Activated T-helper 17 cell treated with anti-CD3 and anti-CD28 coated beads, Interleukin-2, amount 50 U/mL, for 72 hours (primary cell): ENCODE data around the gene MGA. TPM values are rescaled to one million over a fixed set of nuclear protein-coding genes. Genes with fewer than 3 reads are reported as not detected.

Experiments
- ATAC-seq: fragments of 150-1000 bp; cut with Tn5 transposase; replicated peaks from 2 replicates; pipeline ENCODE4 v1.10.0; 2021; ENCODE audit warnings: mild to moderate bottlenecking, moderate library complexity
- H3K27ac Mint-ChIP-seq: one replicate; pipeline ENCODE4 v1.8.0; 2022; ENCODE audit warnings: mixed read lengths
- H3K27me3 Mint-ChIP-seq: one replicate; pipeline ENCODE4 v1.8.0; 2022; ENCODE audit warnings: mixed read lengths
- H3K36me3 Mint-ChIP-seq: one replicate; pipeline ENCODE4 v1.8.0; 2022; ENCODE audit warnings: low read depth, mild to moderate bottlenecking, mixed read lengths
- H3K4me1 Mint-ChIP-seq: one replicate; pipeline ENCODE4 v1.8.0; 2022; ENCODE audit warnings: mixed read lengths
- H3K4me3 Mint-ChIP-seq: one replicate; pipeline ENCODE4 v1.8.0; 2022; ENCODE audit warnings: mild to moderate bottlenecking, mixed read lengths
- H3K9me3 Mint-ChIP-seq: one replicate; pipeline ENCODE4 v1.8.0; 2022; ENCODE audit warnings: mixed read lengths
- total RNA-seq, 2 donors: library from RNA; stranded (reverse); gene quantifications; one replicate each; pipeline ENCODE4 v1.2.3, GENCODE V29; 2022

The MGA gene
- total RNA-seq, 2 donors from 2014 or later: 36.4 to 36.6 TPM

- Mint-ChIP-seq H3K36me3 (no peaks in the 10 kb centered on the region), H3K4me1 (peaks cover 37% of the 10 kb centered on the region), H3K4me3 (peak overlapping the region; percentile 1), H3K9me3 (no peaks in the 10 kb centered on the region), H3K27ac (peak overlapping the region; percentile 55), H3K27me3 (no peaks in the 10 kb centered on the region)
- no peak for ATAC-seq
Measured at GRCh38 chr15:41791547-41791937, 131.3 kb downstream of the MGA start.

DNA sequence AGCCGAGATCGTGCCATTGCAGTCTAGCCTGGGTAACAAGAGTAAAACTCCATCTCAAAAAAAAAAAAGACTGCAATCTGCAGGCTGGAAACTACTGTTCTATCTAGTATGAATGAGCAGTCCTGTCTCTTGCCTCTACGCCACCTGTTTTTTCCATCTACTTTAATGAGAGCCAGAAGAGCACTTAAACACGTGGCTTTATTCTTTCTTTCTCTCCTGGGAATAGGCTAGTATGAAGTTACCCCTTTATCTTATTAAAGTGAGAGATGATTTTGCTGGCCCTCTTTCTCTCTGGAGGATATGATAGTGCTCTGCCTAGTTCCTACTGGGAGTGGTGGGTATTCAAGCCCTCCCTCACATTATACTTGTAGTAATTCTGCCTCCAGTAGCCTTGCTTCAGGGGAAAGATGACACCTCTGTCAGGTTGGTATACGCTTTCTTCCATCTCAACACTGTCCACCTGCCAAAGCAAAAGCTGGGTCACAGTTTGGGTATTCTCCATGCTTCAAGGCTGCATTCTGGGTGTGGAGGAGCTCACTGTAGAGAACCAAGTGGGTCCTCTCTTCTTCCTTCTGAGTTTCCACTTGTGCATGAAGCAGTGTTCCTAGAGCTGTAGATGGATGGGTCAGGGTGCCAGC is 131.9 kb downstream of the MGA start:
- Mint-ChIP-seq H3K27ac (peak overlapping the region; percentile 55), H3K4me1 (peaks cover 41% of the 10 kb centered on the region), H3K27me3 (no peaks in the 10 kb centered on the region), H3K4me3 (no peak overlapping the region), H3K9me3 (no peaks in the 10 kb centered on the region), H3K36me3 (no peaks in the 10 kb centered on the region)
- ATAC-seq: no peak

DNA sequence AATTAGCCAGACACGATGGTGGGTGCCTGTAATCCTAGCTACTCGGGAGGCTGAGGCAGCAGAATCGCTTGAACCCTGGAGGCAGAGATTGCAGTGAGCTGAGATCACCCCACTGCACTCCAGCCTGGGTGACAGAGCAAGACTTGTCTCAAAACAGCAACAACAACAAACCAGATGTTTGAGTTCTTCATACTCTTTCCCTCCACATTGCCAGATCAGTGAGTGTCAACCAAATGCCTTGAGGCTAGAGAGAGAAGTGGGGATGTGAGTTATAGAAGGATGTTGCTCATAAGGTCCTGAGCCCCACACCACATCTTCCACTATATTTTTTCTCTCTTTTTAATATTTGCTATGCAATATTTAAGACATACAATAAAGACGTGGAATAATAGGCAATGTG is 133.9 kb downstream of the MGA start:
- Mint-ChIP-seq H3K9me3 (no peaks in the 10 kb centered on the region), H3K4me1 (peaks cover 34% of the 10 kb centered on the region), H3K4me3 (no peak overlapping the region), H3K36me3 (no peaks in the 10 kb centered on the region), H3K27me3 (no peaks in the 10 kb centered on the region), H3K27ac (no peak overlapping the region)
- ATAC-seq: no peak

GRCh38 chr15:41795996-41796856 is 136.0 kb downstream of the MGA start:
- no peak overlapping the region for H3K27ac Mint-ChIP-seq
- ATAC-seq: no peak
- H3K4me3 Mint-ChIP-seq: no peak overlapping the region
- peaks cover 21% of the 10 kb centered on the region for H3K4me1 Mint-ChIP-seq
- H3K9me3 Mint-ChIP-seq: no peaks in the 10 kb centered on the region
- peaks cover 19% of the 10 kb centered on the region for H3K36me3 Mint-ChIP-seq
- no peaks in the 10 kb centered on the region for H3K27me3 Mint-ChIP-seq

DNA sequence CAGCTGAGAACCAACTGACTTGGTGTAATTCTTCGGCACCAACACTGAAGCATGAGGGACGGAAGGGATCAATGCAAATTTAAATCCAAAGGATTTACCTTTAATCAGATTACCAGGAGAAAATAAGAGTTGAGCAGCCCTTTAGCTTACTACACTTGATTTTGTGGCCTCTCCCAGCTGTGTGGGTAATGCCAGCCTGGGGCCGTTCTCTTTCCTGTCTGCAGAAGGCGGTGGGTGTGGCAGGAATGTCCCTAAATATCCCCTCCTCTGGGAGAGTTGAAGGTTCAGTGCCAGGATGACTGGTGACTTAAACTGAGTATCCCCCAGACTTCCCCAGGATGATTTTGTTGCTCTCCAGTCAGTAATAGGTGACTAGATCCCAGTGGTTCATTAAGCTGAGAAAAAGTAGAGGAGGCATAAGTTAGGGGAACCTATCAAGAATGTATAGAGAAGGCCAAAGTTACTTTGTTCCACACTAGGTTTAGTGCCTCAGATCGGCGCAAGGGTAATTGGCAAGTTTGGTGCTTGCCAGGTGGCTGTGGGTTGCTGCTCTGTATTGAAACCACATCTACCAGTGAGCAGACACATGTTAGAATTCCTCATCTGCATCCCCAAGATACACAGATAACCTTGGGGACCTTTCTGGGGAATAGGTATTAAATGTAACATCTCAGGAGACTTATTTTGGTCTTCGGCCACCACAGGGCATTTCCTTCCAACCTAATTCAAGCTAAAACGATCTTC is 137.2 kb downstream of the MGA start:
- H3K27ac Mint-ChIP-seq: peak overlapping the region; percentile 38

DNA sequence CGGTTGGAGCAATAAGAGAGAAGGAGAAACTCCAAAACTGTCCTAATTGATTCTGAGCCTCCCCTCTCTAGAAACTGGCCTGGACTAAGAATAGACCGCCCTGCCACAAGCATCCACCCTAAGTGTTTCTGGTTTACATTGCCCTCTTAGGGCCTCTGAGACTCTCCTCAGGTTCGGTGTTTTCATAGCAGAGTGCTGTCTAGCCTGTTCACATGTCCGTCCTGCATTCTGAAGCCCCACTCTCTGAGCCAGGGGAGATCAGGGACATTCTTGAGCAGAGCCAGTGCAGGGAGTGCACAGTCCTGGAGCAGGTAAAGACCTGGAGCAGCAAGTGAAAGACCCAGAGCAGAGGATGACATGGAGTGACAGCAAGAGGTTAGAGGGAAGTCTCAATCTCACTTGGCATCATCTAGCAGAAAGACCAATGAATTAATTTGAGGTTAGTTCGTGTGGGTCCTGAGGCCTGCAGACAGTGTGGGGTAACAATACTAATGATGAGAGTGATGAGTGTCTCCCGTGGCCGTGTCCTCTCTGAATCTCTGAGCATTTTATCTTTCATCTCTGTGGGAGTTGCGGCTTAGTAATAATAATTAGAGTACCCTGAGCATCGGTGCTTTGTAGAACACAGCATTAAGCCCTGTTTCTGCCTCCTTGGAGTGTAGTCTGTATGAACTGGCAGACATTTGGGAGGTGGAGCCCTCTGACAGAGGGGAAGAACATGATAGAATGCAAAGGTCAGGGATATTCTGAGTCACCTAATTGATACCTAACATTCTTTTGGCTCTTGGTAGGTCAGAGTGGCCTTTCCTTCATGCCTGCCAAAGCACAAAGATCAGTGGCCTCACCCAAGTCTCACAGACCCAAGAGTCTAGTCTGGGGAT is 138.6 kb downstream of the MGA start:
- Mint-ChIP-seq H3K4me3 (no peak overlapping the region), H3K4me1 (peaks cover 15% of the 10 kb centered on the region), H3K27ac (peak overlapping the region; percentile 23), H3K36me3 (peaks cover 22% of the 10 kb centered on the region), H3K27me3 (no peaks in the 10 kb centered on the region), H3K9me3 (no peaks in the 10 kb centered on the region)
- peak; percentile 59 for ATAC-seq

More for the DNA sequence above, 137.2 kb downstream of the MGA start:
- ATAC-seq: peak; percentile 23
- H3K4me3 Mint-ChIP-seq: no peak overlapping the region
- H3K4me1 Mint-ChIP-seq: peaks cover 15% of the 10 kb centered on the region
- H3K36me3 Mint-ChIP-seq: peaks cover 22% of the 10 kb centered on the region
- H3K9me3 Mint-ChIP-seq: no peaks in the 10 kb centered on the region
- H3K27me3 Mint-ChIP-seq: no peaks in the 10 kb centered on the region

GRCh38 chr15:41799488-41799805 is 139.2 kb downstream of the MGA start:
- peak; percentile 59 for ATAC-seq
- Mint-ChIP-seq H3K27me3 (no peaks in the 10 kb centered on the region), H3K4me3 (no peak overlapping the region), H3K36me3 (peaks cover 22% of the 10 kb centered on the region), H3K4me1 (peaks cover 15% of the 10 kb centered on the region), H3K9me3 (no peaks in the 10 kb centered on the region), H3K27ac (peak overlapping the region; percentile 23)

DNA sequence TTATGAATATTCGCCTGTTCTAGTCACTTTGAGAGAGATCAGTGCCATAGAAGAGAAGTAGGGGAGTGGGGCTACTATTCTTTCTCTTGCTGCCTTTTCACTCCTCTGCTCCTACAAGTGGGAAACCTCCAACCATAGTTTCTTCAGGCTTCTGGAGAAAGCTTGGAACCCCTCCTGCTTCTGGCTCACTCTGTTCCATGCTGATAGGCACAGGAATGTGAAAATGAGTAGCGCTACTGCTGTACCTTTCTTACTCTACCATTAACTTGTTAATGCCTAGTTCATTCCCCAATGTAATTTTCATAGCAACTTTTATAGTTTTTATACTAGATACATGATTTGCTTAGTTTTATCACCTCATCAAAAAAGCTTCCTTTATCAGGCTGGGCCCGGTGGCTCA is 141.0 kb downstream of the MGA start:
- Mint-ChIP-seq H3K27me3 (no peaks in the 10 kb centered on the region), H3K36me3 (peaks cover 22% of the 10 kb centered on the region)
- no peak for ATAC-seq

GRCh38 chr15:41801850-41802455 is 141.7 kb downstream of the MGA start:
- H3K4me1 Mint-ChIP-seq: peaks cover 9% of the 10 kb centered on the region
- H3K4me3 Mint-ChIP-seq: no peak overlapping the region
- H3K27ac Mint-ChIP-seq: no peak overlapping the region
- no peak for ATAC-seq
- no peaks in the 10 kb centered on the region for H3K27me3 Mint-ChIP-seq
- H3K36me3 Mint-ChIP-seq: peaks cover 22% of the 10 kb centered on the region
- no peaks in the 10 kb centered on the region for H3K9me3 Mint-ChIP-seq

More for the DNA sequence above, 141.0 kb downstream of the MGA start:
- Mint-ChIP-seq H3K27ac (no peak overlapping the region), H3K4me3 (no peak overlapping the region), H3K9me3 (no peaks in the 10 kb centered on the region), H3K4me1 (peaks cover 11% of the 10 kb centered on the region)

DNA sequence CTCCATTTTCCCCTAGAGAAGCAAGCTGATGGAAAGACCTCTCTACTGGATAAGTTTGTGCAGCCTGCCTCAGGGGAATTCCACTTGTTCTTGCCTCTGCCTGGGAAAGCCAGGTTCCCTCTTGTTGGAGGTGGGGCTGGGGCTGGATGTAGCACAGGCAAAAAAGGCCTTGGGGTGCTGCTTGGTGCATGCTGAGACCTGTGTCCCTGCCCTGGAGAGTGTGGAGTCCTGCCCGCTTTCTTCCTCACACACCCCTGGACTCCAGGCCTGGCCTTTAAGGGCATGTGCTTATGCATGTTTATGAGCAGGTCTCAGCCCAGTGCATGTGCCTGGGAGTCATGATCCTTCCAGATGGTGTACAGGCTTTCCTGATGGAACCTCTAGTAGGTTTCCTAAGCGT is 144.2 kb downstream of the MGA start:
- peak overlapping the region; percentile 53 for H3K27ac Mint-ChIP-seq
- peaks cover 22% of the 10 kb centered on the region for H3K36me3 Mint-ChIP-seq
- peaks cover 8% of the 10 kb centered on the region for H3K4me1 Mint-ChIP-seq

GRCh38 chr15:41804916-41805666 is 144.9 kb downstream of the MGA start:
- Mint-ChIP-seq H3K27me3 (no peaks in the 10 kb centered on the region), H3K4me1 (peaks cover 10% of the 10 kb centered on the region), H3K4me3 (no peak overlapping the region), H3K9me3 (no peaks in the 10 kb centered on the region), H3K36me3 (peaks cover 14% of the 10 kb centered on the region), H3K27ac (peak overlapping the region; percentile 62)
- no peak for ATAC-seq

More for the DNA sequence above, 144.2 kb downstream of the MGA start:
- Mint-ChIP-seq H3K4me3 (no peak overlapping the region), H3K9me3 (no peaks in the 10 kb centered on the region), H3K27me3 (no peaks in the 10 kb centered on the region)
- no peak for ATAC-seq

DNA sequence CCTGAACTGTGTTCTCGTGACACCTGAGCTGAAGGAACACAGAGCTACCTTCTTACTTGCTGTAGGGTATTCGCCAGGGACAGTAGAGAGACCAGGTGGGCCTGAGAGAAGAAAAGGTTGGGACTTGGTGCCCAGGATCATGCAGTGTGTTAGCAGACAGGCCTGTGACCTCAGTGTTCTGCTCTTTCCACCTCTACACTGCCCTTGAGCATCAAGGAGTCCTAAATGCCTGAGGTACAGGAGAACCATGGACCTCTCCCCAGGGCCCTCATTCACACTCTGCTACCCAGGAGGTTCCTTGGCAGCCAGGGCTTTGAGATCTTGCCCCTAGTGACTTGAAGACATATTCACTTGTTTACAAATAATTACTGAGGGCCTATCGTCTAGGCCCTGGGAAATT is 145.5 kb downstream of the MGA start:
- no peaks in the 10 kb centered on the region for H3K9me3 Mint-ChIP-seq
- no peak for ATAC-seq
- H3K36me3 Mint-ChIP-seq: peaks cover 8% of the 10 kb centered on the region
- no peaks in the 10 kb centered on the region for H3K27me3 Mint-ChIP-seq
- H3K4me1 Mint-ChIP-seq: peaks cover 13% of the 10 kb centered on the region
- H3K27ac Mint-ChIP-seq: peak overlapping the region; percentile 62
- H3K4me3 Mint-ChIP-seq: no peak overlapping the region
